ENCODE measurements around the gene NGEF.

Gene NGEF

GRCh38 chr2:232997749-232998665 lies 15.0 kb downstream of the NGEF start:
- DNase-seq (ENCODE audit: low spot score): no peak

GRCh38 chr2:232994446-232994845 lies 18.6 kb downstream of the NGEF start:
- no peak for DNase-seq (ENCODE audit: low spot score)

- no peak for DNase-seq (ENCODE audit: low spot score)
Measured at GRCh38 chr2:232993231-232993821, 19.7 kb downstream of the NGEF start.

- DNase-seq (ENCODE audit: low spot score): no peak
Measured at GRCh38 chr2:232986155-232986554, 26.9 kb downstream of the NGEF start.

- no peak for DNase-seq (ENCODE audit: low spot score)
Measured at GRCh38 chr2:232984451-232985207, 28.4 kb downstream of the NGEF start.

- DNase-seq (ENCODE audit: low spot score): no peak
Measured at GRCh38 chr2:232983669-232984140, 29.4 kb downstream of the NGEF start.

- DNase-seq (ENCODE audit: low spot score): no peak
Measured at GRCh38 chr2:232982926-232983668, 30.0 kb downstream of the NGEF start.

GRCh38 chr2:232981767-232982360 lies 31.2 kb downstream of the NGEF start:
- no peak for DNase-seq (ENCODE audit: low spot score)

- no peak for DNase-seq (ENCODE audit: low spot score)
Measured at GRCh38 chr2:232981356-232981755, 31.7 kb downstream of the NGEF start.

GRCh38 chr2:232980683-232981082 lies 32.4 kb downstream of the NGEF start:
- DNase-seq (ENCODE audit: low spot score): no peak

GRCh38 chr2:232979871-232980461 lies 33.1 kb downstream of the NGEF start:
- no peak for DNase-seq (ENCODE audit: low spot score)

GRCh38 chr2:232977438-232977971 lies 35.6 kb downstream of the NGEF start:
- DNase-seq (ENCODE audit: low spot score): no peak

GRCh38 chr2:232976666-232977437 lies 36.2 kb downstream of the NGEF start:
- no peak for DNase-seq (ENCODE audit: low spot score)

- no peak for DNase-seq (ENCODE audit: low spot score)
Measured at GRCh38 chr2:232976176-232976575, 36.9 kb downstream of the NGEF start.

GRCh38 chr2:232974396-232974795 lies 38.7 kb downstream of the NGEF start:
- DNase-seq (ENCODE audit: low spot score): no peak

GRCh38 chr2:232973796-232974195 lies 39.3 kb downstream of the NGEF start:
- no peak for DNase-seq (ENCODE audit: low spot score)

- no peak for DNase-seq (ENCODE audit: low spot score)
Measured at GRCh38 chr2:232973011-232973735, 39.9 kb downstream of the NGEF start.

- no peak for DNase-seq (ENCODE audit: low spot score)
Measured at GRCh38 chr2:232971744-232972143, 41.3 kb downstream of the NGEF start.

GRCh38 chr2:232970051-232970450 lies 43.0 kb downstream of the NGEF start:
- DNase-seq (ENCODE audit: low spot score): no peak
